ENCODE measurements around the gene PLIN4.

The PLIN4 gene

DNA sequence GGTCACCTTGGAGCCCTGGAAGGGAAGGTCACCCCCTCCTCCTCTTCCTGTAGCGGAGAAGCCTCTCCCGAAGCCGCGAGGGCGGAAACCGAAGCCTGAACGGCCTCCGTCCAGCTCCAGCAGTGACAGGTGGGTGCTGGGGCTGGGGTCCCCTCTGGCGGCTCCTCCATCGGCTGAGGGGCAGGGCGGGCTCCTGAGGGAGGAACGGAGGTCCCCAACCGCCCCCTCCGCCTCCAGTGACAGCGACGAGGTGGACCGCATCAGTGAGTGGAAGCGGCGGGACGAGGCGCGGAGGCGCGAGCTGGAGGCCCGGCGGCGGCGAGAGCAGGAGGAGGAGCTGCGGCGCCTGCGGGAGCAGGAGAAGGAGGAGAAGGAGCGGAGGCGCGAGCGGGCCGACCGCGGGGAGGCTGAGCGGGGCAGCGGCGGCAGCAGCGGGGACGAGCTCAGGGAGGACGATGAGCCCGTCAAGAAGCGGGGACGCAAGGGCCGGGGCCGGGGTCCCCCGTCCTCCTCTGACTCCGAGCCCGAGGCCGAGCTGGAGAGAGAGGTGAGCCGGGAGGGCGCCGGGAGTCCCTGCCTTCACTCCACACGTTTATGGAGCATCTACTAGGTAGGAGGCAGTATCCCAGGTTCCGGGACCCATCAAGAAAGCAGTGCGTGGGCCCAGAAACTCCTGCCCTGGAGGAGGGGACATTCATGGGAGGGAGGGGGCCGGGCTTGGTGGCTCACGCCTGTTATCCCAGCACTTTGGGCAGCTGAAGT lies 24.2 kb downstream of the PLIN4 start:
- Histone ChIP-seq H3K27ac (no peak overlapping the region), H3K4me3 (no peak overlapping the region)
- TF ChIP-seq, protein P1, sequence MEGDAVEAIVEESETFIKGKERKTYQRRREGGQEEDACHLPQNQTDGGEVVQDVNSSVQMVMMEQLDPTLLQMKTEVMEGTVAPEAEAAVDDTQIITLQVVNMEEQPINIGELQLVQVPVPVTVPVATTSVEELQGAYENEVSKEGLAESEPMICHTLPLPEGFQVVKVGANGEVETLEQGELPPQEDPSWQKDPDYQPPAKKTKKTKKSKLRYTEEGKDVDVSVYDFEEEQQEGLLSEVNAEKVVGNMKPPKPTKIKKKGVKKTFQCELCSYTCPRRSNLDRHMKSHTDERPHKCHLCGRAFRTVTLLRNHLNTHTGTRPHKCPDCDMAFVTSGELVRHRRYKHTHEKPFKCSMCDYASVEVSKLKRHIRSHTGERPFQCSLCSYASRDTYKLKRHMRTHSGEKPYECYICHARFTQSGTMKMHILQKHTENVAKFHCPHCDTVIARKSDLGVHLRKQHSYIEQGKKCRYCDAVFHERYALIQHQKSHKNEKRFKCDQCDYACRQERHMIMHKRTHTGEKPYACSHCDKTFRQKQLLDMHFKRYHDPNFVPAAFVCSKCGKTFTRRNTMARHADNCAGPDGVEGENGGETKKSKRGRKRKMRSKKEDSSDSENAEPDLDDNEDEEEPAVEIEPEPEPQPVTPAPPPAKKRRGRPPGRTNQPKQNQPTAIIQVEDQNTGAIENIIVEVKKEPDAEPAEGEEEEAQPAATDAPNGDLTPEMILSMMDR (IDR thresholded peaks at IDR 0.05): no peak
- DNase-seq (ENCODE audit: low spot score): no peak

DNA sequence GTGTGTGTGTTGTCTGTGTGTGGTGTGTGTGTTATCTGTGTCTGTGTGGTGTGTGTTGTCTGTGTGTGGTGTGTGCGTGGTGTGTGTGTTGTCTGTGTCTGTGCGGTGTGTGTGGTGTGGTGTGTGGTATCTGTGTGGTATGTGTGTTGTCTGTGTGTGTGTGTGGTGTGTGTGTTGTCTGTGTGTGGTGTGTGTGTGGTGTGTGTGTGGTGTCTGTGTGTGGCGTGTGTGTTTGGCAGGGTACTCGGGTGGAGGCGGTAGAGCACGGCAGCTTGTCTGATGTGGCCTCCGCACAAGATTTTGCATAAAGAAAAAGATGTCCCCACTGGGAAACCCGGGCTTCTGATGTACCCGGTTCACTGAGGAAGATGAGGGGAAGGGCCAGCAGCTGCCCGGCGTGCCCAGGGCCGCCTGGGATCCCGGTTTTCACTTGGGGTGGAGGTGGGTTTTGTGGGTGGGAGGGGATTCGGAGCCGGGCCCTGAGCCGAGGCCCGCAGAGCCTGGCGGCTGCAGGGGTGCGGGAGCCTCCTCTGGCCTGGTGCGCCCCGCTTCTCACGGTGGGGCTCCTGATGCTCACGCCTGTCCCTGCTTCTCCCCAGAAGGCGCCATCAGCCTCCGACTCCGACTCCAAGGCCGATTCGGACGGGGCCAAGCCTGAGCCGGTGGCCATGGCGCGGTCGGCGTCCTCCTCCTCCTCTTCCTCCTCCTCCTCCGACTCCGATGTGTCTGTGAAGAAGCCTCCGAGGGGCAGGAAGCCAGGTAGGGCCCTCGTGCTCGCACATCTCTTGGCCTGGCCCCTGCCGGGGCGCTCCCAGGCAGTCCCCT lies 25.0 kb downstream of the PLIN4 start:
- Histone ChIP-seq H3K27ac (no peak overlapping the region), H3K4me3 (no peak overlapping the region)
- no peak for DNase-seq (ENCODE audit: low spot score)
- TF ChIP-seq, protein P1 (IDR thresholded peaks at IDR 0.05): no peak

DNA sequence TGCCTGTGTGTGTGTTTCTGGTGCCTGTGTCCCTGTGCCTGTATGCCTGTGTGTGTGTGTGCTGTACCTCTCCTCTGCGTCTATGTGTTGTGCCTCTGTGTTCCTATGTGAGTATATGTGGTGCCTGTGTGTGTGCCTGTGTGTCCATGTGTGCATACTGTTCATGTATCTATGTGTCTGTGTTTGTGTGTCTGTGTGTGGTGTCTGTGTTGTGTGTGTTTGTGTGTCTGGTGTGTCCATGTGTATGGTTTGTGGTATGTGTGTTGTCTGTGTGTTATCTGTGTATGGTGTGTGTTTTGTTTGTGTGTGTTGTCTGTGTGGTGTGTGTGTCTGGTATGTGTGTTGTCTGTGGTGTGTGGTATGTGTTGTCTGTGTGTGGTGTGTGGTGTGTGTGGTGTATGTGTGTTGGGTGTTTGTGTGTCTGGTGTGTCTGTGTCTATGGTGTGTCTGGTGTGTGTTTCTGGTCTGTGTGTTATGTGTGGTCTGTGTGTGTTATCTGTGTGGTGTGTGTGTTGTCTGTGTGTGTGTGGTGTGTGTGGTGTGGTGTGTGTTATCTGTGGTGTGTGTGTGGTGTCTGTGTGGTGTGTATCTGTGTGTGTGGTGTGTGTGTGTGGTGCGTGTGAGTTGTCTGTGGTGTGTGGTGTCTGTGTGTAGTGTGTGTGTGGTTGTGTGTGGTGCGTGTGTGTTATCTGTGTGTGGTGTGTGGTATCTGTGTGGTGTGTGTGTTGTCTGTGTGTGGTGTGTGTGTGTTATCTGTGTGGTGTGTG lies 25.8 kb downstream of the PLIN4 start:
- TF ChIP-seq, protein P1 (IDR thresholded peaks at IDR 0.05): no peak
- no peak for DNase-seq (ENCODE audit: low spot score)
- Histone ChIP-seq H3K4me3 (no peak overlapping the region), H3K27ac (no peak overlapping the region)

DNA sequence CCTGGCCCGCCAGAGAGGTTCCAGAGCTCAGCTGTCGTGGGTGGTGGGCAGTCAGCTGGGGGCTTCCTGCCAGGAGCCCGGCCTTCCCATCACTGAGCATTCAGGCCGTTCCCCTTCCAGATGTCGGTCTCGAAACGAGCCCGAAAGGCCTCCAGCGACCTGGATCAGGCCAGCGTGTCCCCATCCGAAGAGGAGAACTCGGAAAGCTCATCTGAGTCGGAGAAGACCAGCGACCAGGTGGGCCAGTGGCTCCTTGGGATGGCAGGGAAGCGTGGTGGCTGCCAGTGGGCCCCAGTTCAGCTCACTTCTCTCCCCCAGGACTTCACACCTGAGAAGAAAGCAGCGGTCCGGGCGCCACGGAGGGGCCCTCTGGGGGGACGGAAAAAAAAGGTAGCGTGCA lies 26.8 kb downstream of the PLIN4 start:
- TF ChIP-seq, protein P1 (IDR thresholded peaks at IDR 0.05): no peak
- H3K4me3 ChIP-seq: no peak overlapping the region
- DNase-seq (ENCODE audit: low spot score): no peak
- H3K27ac ChIP-seq: no peak overlapping the region

DNA sequence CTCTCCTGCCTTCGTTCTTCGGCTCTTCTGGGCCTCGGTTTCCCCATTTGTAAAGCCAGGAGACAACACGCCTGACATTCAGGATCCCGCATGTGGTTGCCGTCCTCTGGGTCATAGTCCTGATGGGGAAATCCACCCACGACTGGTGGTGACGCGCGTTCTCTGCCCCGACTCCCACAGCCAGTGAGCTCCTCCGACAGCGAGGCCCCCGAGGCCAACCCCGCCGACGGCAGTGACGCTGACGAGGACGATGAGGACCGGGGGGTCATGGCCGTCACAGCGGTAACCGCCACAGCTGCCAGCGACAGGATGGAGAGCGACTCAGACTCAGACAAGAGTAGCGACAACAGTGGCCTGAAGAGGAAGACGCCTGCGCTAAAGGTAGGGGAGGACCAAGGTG lies 29.8 kb downstream of the PLIN4 start:
- no peak for DNase-seq (ENCODE audit: low spot score)
- TF ChIP-seq, protein P1 (IDR thresholded peaks at IDR 0.05): no peak

DNA sequence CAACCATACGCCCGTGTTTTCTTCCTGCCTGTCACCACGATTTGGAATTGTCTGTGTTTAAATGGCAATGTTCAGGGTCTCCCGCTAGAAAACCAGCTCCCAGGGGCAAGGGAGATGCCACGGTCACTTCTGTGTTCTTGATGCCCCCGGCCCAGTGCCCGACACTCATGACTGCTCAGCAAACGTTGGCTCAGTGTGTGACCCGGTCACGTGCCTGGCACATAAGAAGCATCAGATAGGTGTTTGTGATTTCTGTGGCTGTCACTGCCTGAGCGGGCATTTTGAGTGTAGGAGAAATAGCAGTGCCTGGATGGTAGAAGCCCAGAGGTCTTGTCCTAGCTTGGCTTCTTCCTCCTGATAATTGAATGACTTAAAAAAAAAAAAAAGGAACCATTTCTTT lies 30.7 kb downstream of the PLIN4 start:
- H3K27ac ChIP-seq: no peak overlapping the region
- TF ChIP-seq, protein P1 (IDR thresholded peaks at IDR 0.05): no peak
- DNase-seq (ENCODE audit: low spot score): no peak

More for the DNA sequence above, 29.8 kb downstream of the PLIN4 start:
- H3K27ac ChIP-seq: no peak overlapping the region
- no peak overlapping the region for H3K4me3 ChIP-seq

More for the DNA sequence above, 30.7 kb downstream of the PLIN4 start:
- no peak overlapping the region for H3K4me3 ChIP-seq

All from coronary artery (tissue), 2 donors.